T-helper 1 cell (primary cell): ENCODE data around the gene B3GAT1.

ENCODE experiments used
- DNase-seq, 5 donors: peaks; one replicate each; pipeline ENCODE4 v3.0.0-alpha.2; 2012 to 2020

B3GAT1 gene

GRCh38 chr11:134407923-134408322 is 4.1 kb downstream of the B3GAT1 start:
- DNase-seq, result no peak

DNA sequence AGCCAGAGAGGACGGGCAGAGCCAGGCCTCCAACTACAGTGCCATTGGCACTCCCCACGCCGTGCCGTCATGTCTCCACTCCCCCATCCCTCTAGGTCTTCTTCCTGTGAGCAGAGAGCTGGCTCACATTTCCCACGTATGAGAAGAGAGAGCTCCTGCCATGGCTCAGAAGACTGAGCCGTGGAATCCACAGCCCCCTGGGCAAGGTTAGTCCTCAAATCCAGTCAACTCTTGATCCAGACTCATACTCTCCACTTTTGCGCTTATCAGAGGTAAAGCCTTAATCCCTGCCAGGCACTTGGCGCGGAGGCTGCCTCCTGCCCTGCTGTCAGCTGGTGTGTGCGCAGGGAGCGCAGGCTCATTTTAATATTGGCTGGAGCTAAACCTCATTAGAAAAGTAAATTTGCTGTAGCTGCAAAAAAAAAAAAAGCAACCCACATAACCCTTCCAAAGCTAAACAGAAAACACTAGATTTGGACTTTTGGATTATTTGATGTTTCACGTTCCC is 4.7 kb downstream of the B3GAT1 start:
- no peak for DNase-seq

DNA sequence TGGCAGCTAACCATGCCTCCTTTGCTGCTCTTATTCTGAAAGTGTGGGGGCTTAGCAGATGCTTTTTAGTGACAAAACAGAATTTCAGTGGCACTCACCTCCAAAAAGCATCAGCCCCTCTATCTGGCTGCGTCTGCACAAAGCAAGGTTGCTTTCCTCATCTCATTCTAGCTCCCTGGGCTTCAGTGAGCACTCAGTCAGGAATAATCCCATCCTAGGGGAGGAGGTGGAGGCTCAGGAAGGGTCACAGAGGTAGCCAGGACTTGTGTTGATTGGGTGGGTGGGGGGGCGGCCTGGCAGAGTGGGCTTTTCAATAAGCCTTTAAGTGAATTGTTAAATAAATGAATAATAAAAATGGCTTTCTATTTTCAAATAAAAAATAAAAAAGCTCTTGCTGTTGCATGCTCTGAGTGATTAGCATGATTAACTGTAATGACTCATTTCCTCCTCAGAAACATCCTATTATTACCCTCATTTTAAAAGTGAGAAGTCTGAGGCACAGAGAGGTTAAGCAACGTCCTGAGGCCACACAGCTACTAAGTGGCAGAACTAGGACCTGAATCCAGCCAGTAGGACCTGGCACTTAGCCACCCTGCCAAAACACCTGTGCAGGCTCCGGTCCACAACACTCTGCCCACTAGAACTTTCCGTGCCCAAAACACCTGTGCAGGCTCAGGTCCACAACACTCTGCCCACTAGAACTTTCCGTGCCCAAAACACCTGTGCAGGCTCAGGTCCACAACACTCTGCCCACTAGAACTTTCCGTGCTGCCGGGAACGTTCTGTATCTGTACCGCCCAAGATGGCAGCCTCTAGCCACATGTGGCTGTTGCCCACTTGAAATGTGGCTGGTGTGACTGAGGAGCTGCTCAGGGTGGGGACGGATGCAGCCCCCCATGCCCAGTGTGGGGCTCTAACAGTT is 5.5 kb downstream of the B3GAT1 start:
- DNase-seq, result no peak

DNA sequence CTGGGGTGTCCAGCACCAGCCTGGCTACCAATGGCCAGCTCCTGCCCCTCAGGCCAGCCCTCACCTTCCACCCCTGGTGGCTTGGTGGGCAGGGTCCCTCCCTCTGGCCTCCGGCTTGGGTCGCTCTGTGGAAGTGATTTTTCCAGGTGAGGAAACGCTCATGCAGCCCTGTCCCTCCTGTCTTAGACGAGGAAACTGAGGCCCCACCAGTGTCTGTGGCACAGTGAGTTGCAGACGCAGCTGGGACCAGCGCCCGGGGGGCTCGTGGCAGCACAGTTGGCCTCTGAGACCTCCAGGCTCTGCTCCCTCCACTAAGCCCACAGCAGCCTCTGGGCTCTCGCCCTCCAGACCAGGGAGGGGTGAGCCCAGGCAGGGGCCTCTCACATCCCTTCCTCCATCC is 6.2 kb downstream of the B3GAT1 start:
- no peak for DNase-seq

GRCh38 chr11:134405436-134405835 is 6.6 kb downstream of the B3GAT1 start:
- no peak for DNase-seq

- DNase-seq, result no peak
Measured at GRCh38 chr11:134404575-134405341, 7.3 kb downstream of the B3GAT1 start.

- DNase-seq, result no peak
Measured at GRCh38 chr11:134402910-134403309, 9.1 kb downstream of the B3GAT1 start.

DNA sequence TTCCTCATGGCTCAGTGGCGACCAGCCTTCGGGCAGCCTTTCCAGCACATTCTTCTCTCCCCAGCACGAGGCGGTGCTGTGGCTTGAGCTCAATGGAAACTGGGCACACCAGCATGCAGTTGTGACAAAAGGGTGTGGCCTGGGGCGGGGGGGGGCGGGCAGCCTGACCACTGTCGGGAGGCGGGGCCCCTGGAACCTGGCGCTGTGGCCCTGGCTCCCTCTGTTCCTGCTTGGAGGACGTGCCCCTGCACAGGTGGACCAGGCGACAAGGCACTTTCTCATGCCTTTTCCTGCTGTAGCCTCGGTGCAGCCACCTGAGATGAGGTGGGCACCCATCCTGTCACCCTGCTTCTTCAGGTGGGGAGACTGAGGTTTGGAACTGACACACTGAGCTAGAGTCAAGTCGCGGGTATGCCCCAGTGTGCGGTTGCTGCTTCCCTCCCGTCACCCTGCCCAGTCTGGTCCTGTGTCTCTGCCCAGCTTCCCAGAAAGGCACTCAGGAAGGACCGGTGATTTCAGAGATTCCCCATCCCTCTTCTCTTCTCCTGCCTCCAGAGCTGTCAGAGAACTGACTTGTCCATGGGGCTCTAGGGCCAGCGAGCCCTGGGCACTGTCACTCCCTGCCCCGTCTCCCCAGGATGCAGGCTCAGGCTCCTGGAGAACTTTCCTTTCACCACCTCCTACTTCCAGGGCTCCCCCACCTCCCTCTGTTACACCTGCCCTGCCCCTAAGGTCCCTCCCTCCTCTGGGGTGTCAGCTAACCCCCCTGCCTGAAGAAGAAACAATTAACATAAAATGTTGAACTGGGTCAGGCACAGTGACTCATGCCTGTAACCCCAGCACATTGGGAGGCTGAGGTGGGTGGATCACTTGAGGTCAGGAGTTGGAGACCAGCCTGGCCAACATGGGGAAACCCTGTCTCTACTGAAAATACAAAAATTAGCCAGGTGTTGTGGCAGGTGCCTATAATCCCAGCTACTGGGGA is 9.9 kb downstream of the B3GAT1 start:
- no peak for DNase-seq

DNA sequence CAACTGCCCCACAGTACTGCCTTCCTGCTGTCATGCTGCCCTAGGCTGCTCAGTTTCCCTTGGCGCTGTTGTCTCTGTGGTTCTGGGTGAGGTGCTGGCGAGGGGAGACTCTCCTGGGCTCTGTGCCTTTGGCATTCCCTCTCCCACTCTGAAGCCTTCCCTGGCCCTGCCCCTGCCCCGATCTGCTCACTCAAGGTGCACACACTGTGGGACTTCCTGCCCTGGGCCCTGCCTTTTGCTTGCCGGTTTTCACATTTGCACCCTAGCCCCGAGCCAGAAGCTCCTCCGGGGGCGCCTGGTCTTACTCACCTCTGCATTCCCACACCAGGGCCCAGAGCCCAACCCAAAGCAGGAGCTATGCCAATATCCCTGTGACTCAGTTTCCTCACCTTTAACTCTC is 12.0 kb downstream of the B3GAT1 start:
- no peak for DNase-seq

- DNase-seq, result no peak
Measured at GRCh38 chr11:134399293-134399654, 12.8 kb downstream of the B3GAT1 start.

GRCh38 chr11:134398644-134399292 is 13.3 kb downstream of the B3GAT1 start:
- DNase-seq, result no peak

DNA sequence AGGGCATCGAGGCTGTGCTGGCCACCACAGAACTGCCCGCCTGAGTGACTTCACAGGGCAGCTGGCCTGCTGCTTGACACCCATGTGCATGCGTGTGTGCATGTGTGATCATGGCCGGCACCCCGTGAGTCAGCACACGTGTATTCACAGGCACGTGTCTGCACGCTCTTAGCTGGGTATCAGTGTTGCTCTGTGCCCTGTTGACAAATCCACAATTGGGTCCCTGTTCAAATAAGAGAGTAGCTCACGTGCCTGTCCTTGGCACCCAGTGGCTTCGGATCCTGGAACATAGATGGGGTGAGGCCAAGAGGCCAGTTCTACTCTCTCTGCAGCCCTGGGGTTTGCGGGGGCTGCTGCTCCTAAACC is 14.0 kb downstream of the B3GAT1 start:
- no peak for DNase-seq

DNA sequence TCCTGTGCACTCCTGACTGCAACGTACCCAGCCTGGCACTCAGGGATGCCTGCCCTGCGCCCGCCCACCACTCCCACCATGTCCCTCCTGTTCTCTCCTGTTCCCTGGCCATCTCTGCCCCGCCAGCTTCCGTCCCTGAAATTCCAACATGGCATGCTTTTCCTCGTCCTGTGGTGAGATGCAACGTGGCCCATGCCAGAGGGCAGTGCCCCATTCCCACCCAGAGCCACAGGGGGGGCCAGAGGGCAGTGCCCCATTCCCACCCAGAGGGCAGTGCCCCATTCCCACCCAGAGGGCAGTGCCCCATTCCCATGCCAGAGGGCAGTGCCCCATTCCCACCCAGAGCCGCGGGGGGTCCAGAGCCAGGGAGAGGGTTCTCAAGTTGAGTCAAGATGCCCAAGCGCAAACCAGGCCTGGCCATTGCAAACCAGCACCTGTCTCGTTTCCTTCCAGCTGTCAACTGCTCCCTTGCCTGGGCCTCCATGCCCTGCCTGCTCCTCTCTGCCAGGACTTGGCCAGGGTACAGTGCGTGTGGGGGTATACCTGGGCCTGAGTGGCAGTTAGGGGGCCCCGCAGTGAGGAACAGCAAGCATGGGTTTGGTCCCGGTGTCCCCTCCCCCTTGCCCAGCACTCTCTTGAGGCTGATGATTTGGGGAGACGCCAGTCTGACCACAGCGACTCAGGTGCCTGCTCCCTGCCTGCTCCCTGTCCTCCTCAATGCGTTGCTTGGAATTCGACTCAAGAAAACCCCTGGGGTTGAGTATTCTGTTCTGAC is 14.6 kb downstream of the B3GAT1 start:
- no peak for DNase-seq

DNA sequence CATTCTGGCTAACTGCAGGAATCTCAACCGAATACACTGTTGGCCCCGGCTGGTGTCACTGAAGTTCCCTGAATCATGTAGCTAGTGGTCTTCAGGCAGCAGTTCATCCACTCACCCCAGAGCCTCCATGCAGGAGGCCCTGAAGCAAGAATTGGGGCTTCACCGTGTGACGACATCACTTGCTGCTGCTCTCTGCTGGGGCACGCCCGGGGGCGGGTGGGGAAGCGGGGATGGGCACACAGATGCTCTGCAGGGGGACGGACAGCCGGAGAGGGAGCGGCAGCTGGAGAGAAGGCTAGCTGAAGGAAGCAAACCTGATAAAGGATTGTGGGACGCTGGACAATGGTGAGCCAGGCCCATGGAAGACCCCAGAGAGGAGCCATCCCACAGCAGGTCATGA is 17.0 kb downstream of the B3GAT1 start:
- no peak for DNase-seq

DNA sequence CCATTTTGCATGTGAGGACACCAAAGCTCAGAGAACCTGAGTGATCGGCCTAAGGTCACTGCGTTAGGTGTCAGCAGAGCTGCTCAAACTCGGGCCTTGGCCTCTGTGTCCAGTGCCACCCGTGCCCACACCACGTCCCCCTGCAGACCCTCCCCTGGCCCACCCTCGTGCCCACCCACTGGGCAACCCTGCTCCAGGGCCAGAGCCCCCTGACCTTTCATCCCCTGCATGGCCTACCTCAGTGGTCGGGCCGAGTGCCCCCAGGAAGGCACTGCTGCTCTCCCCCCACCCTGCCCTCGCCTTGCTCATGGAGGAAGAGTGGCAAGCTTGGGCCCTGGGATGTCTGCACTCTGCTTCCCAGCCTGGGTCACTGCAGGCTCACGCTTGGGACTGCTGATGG is 17.7 kb downstream of the B3GAT1 start:
- no peak for DNase-seq

GRCh38 chr11:134393638-134394037 is 18.4 kb downstream of the B3GAT1 start:
- no peak for DNase-seq

- DNase-seq, result no peak
Measured at GRCh38 chr11:134392953-134393615, 19.0 kb downstream of the B3GAT1 start.

DNA sequence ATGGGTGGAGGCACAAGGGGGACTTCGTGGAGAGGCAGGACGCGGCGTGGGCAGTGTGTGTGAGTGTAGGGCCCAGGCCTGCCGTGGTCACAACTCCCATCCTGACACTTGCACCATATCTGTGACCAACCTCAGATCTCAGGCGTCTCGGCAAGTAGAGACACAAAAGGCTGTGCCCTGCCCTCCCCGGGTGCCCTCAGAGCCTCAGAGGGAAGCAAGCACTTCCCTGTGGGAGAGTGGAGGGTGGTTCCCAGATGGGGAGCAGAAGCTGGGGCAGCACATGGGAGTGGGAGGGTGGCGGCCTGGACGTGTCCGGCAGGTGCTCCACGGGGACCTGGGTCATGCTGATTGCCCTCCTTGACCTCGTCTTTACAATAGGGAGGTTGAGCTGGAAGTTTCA is 20.4 kb downstream of the B3GAT1 start:
- DNase-seq, result no peak

DNA sequence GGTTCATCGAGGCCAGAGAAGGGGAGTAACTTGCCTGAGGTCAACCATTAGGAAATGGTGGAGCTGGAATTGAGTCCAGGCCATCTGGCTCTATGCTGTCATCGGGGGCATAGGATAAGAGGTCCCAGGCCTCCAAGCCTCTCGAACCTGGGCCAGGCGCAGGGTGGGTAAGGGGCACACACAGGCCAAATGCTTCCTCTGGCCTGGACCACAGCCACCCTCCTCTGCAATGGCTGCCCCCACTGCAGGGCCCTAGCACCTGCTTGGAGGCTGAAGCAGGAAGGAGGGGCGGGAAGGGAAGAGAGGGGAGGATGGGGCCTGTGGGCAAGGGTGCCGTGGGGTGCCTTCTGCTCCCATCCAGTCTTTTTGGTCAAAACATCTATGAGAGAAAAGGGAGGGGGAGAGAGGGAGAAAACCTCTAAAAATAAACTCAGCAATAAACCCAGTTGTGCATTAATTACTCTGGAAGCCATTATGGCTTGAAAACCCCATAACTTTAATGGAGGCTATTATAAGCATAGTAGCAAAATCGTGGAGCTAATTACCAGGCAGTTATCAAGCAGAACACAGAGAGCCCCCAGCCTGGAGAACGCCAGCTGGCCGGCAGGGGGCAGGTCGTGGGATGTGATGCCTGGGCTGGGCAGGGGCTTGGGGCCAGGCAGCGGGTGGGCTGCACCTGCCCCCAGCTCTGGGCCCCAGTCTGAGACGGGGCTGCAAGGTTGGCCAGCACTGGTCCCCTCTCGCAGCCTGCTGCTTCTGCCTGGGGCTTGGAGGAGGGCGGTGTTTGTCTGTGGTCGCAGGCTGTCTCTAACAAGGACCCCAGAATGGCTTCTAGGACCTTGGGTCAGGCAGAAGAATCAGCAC is 21.1 kb downstream of the B3GAT1 start:
- no peak for DNase-seq
